Astrocyte (in vitro differentiated cells and primary cell): ENCODE data around the gene RPLP1.

Experiments used
- CTCF ChIP-seq: IDR thresholded peaks from 2 replicates; pipeline ENCODE4 v1.5.1; 2011; ENCODE audit warnings: low read depth, mild to moderate bottlenecking, inconsistent platforms, low read length, moderate library complexity; ENCODE audit not compliant: insufficient read depth
- EZH2 ChIP-seq: IDR thresholded peaks from 2 replicates; pipeline ENCODE4 v1.6.1; 2012; ENCODE audit warnings: mild to moderate bottlenecking, low read length, inconsistent platforms; ENCODE audit not compliant: insufficient read depth

DNA sequence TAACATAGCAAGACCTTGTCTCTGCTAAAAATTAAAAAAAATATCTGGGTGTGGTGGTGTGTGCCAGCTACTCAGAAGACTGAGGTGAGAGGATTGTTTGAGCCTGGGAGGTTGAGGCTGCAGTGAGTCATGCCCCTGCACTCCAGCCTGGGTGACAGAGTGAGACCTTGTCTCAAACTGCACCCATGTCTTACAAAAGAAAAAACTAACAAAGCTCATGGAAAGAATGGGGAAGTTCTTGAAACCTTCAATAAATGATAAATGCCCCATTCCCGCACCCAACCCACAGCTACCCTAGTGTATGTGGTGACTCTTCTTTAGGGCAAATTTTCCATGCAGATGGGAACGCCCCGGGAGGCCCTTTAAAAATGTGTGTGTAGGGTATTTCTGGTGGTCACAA is 28.3 kb downstream of the RPLP1 start:
- TF ChIP-seq CTCF (no peak), EZH2 (no peak)
